Osteoblast (primary cell): ENCODE measurements around the gene COL4A2. TPM values are rescaled to one million over a fixed set of nuclear protein-coding genes. Genes with fewer than 3 reads are reported as not detected.
A peak's percentile ranks its signal among the peaks of the same experiment; 100 is the strongest.

Experiments
- DNase-seq: peaks from one replicate; pipeline ENCODE4 v3.0.0; 2011; ENCODE audit warnings: low spot score, mixed read lengths; ENCODE audit not compliant: insufficient read length; ENCODE audit errors: missing footprints
- H2AFZ ChIP-seq: 2 replicates; pipeline ENCODE4 v1.6.0; 2011; ENCODE audit warnings: mild to moderate bottlenecking, low read length
- H3K27ac ChIP-seq: 2 replicates; pipeline ENCODE4 v1.5.1; 2011; ENCODE audit warnings: mild to moderate bottlenecking, low read depth, low read length, moderate library complexity
- H3K27me3 ChIP-seq: 2 replicates; pipeline ENCODE4 v1.6.0; 2012; ENCODE audit warnings: mild to moderate bottlenecking, control low read depth, inconsistent platforms, low read length, moderate library complexity; ENCODE audit not compliant: insufficient read depth
- H3K36me3 ChIP-seq: 2 replicates; pipeline ENCODE4 v1.5.1; 2011; ENCODE audit warnings: mild to moderate bottlenecking, low read length, control low read depth, moderate library complexity; ENCODE audit not compliant: insufficient read depth
- H3K4me1 ChIP-seq: 2 replicates; pipeline ENCODE4 v1.5.1; 2011; ENCODE audit warnings: mild to moderate bottlenecking, low read length, control low read depth, moderate library complexity; ENCODE audit not compliant: insufficient read depth
- H3K4me2 ChIP-seq: 2 replicates; pipeline ENCODE4 v1.6.0; 2011; ENCODE audit warnings: mild to moderate bottlenecking, low read length; ENCODE audit not compliant: insufficient read depth
- H3K4me3 ChIP-seq: fragments of 200-600 bp; sonication (generic); 3 replicates; pipeline ENCODE4 v1.5.1; 2012; ENCODE audit warnings: mild to moderate bottlenecking, low read length, inconsistent platforms; ENCODE audit not compliant: insufficient read depth
- H3K79me2 ChIP-seq: 2 replicates; pipeline ENCODE4 v1.6.0; 2012; ENCODE audit warnings: mild to moderate bottlenecking, low read length, control low read depth, inconsistent platforms; ENCODE audit not compliant: insufficient read depth
- H3K9me3 ChIP-seq: 2 replicates; pipeline ENCODE4 v1.5.1; 2011; ENCODE audit warnings: low read depth, low read length, control low read depth
- H4K20me1 ChIP-seq: 2 replicates; pipeline ENCODE4 v1.6.0; 2012; ENCODE audit warnings: mild to moderate bottlenecking, low read length, control low read depth; ENCODE audit not compliant: insufficient read depth
- CTCF ChIP-seq: IDR thresholded peaks from 2 replicates; pipeline ENCODE4 v1.5.1; 2011; ENCODE audit warnings: mild to moderate bottlenecking, low read depth, low read length, moderate library complexity; ENCODE audit errors: extremely low read depth
- total RNA-seq: library from RNA; depleted of rRNA; stranded (reverse); fragments of >200 nt; gene quantifications from 2 replicates; pipeline ENCODE4 v1.2.3, GENCODE V29; 2012

Gene COL4A2
- total RNA-seq, 1 donor: 267 TPM

GRCh38 chr13:110371550-110372465 lies 64.7 kb downstream of the COL4A2 start:
- no peak for DNase-seq
- peaks cover 22% of the 10 kb centered on the region for H3K79me2 ChIP-seq
- TF ChIP-seq CTCF: no peak
- H2AFZ ChIP-seq: no peak overlapping the region
- H3K4me2 ChIP-seq: no peak overlapping the region
- no peak overlapping the region for H3K4me3 ChIP-seq
- peaks cover 6% of the 10 kb centered on the region for H3K4me1 ChIP-seq
- peak overlapping the region; percentile 2 for H3K27ac ChIP-seq
- no peaks in the 10 kb centered on the region for H3K9me3 ChIP-seq
- H3K27me3 ChIP-seq: no peaks in the 10 kb centered on the region
- H4K20me1 ChIP-seq: no peaks in the 10 kb centered on the region
- peaks cover 7% of the 10 kb centered on the region for H3K36me3 ChIP-seq

GRCh38 chr13:110372676-110373075 lies 65.6 kb downstream of the COL4A2 start:
- Histone ChIP-seq H4K20me1 (no peaks in the 10 kb centered on the region), H3K4me3 (no peak overlapping the region), H3K9me3 (no peaks in the 10 kb centered on the region), H3K79me2 (peaks cover 22% of the 10 kb centered on the region), H3K4me2 (no peak overlapping the region), H3K36me3 (peaks cover 5% of the 10 kb centered on the region), H3K4me1 (peaks cover 15% of the 10 kb centered on the region), H2AFZ (no peak overlapping the region), H3K27me3 (no peaks in the 10 kb centered on the region), H3K27ac (no peak overlapping the region)
- TF ChIP-seq CTCF: no peak
- peak; percentile 34 for DNase-seq

DNA sequence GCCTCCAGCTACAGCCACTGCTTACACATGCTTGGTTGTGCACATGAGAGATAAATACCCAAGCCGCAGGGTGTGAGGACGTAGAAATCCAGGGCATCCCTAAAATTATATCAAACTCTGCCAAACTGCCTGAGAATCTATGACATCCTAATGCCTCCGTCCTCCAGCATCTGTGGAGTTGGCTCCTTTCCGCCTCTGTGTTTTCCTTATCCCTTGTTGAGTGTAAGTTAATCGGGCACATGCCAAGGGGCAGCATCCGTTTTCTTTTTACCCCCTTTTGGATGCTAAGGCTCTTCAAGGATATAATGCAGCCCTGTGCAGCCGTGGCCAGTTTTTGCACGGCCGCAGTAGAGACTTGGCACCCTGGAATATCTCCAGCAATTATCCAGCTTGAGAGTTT lies 66.5 kb downstream of the COL4A2 start:
- Histone ChIP-seq H2AFZ (no peak overlapping the region), H3K27me3 (no peaks in the 10 kb centered on the region), H3K4me1 (peaks cover 22% of the 10 kb centered on the region), H3K4me3 (no peak overlapping the region), H3K27ac (no peak overlapping the region), H3K79me2 (peaks cover 23% of the 10 kb centered on the region), H4K20me1 (no peaks in the 10 kb centered on the region), H3K36me3 (peaks cover 2% of the 10 kb centered on the region), H3K9me3 (no peaks in the 10 kb centered on the region), H3K4me2 (no peak overlapping the region)
- no peak for DNase-seq
- TF ChIP-seq CTCF: no peak
